Ovary (tissue), 3 donors: ENCODE measurements around the gene P2RY2.

Experiments
- POLR2A ChIP-seq: fragments of 450-650 bp; IDR thresholded peaks from one replicate; pipeline ENCODE4 v1.6.1; 2017; ENCODE audit warnings: antibody characterized with exemption, mild to moderate bottlenecking, moderate library complexity
- TF ChIP-seq, protein P1 (sequence below), 3 donors: fragments of 450-650 bp in 2 of 3; fragments of 200-600 bp in 1 of 3; IDR thresholded peaks; one replicate each; pipeline versions ENCODE4 v1.5.1 to v1.8.0; 2016 to 2022; ENCODE audit warnings: antibody characterized with exemption in 3 of 3, mild to moderate bottlenecking in 1 of 3
- donor health status: DM: no; HTN: no; CAD: no.

GRCh38 chr11:73205661-73206343 lies 12.3 kb upstream of the P2RY2 start:
- TF ChIP-seq POLR2A: no peak
- TF ChIP-seq, protein P1, sequence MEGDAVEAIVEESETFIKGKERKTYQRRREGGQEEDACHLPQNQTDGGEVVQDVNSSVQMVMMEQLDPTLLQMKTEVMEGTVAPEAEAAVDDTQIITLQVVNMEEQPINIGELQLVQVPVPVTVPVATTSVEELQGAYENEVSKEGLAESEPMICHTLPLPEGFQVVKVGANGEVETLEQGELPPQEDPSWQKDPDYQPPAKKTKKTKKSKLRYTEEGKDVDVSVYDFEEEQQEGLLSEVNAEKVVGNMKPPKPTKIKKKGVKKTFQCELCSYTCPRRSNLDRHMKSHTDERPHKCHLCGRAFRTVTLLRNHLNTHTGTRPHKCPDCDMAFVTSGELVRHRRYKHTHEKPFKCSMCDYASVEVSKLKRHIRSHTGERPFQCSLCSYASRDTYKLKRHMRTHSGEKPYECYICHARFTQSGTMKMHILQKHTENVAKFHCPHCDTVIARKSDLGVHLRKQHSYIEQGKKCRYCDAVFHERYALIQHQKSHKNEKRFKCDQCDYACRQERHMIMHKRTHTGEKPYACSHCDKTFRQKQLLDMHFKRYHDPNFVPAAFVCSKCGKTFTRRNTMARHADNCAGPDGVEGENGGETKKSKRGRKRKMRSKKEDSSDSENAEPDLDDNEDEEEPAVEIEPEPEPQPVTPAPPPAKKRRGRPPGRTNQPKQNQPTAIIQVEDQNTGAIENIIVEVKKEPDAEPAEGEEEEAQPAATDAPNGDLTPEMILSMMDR (IDR thresholded peaks at IDR 0.05): no peak
